Nephron progenitor cell (in vitro differentiated cells): ENCODE data around the gene EEFSEC.

Experiments used
- DNase-seq: peaks from one replicate; pipeline ENCODE4 v3.0.0; 2021
- H3K27ac Mint-ChIP-seq: 2 replicates; pipeline ENCODE4 v1.8.0; 2021; ENCODE audit warnings: mild to moderate bottlenecking, moderate library complexity, mixed read lengths
- H3K27me3 Mint-ChIP-seq: 2 replicates; pipeline ENCODE4 v1.8.0; 2021; ENCODE audit warnings: mild to moderate bottlenecking, low read depth, mixed read lengths; ENCODE audit not compliant: poor library complexity
- H3K36me3 Mint-ChIP-seq: 2 replicates; pipeline ENCODE4 v1.8.0; 2021; ENCODE audit warnings: low read depth, mixed read lengths
- H3K4me1 Mint-ChIP-seq: 2 replicates; pipeline ENCODE4 v1.8.0; 2021; ENCODE audit warnings: mixed read lengths
- H3K4me3 Mint-ChIP-seq: 2 replicates; pipeline ENCODE4 v1.8.0; 2021; ENCODE audit warnings: mild to moderate bottlenecking, moderate library complexity, mixed read lengths
- H3K9me3 Mint-ChIP-seq: 2 replicates; pipeline ENCODE4 v1.8.0; 2021; ENCODE audit warnings: mild to moderate bottlenecking, moderate library complexity, mixed read lengths
- TF ChIP-seq, protein P1 (sequence below): fragments of 200-600 bp; sonication (generic); IDR thresholded peaks from 2 replicates; pipeline ENCODE4 v1.5.0; 2021; ENCODE audit warnings: antibody characterized with exemption

Gene EEFSEC

GRCh38 chr3:128271536-128272332 lies 118.5 kb downstream of the EEFSEC start:
- TF ChIP-seq, protein P1, sequence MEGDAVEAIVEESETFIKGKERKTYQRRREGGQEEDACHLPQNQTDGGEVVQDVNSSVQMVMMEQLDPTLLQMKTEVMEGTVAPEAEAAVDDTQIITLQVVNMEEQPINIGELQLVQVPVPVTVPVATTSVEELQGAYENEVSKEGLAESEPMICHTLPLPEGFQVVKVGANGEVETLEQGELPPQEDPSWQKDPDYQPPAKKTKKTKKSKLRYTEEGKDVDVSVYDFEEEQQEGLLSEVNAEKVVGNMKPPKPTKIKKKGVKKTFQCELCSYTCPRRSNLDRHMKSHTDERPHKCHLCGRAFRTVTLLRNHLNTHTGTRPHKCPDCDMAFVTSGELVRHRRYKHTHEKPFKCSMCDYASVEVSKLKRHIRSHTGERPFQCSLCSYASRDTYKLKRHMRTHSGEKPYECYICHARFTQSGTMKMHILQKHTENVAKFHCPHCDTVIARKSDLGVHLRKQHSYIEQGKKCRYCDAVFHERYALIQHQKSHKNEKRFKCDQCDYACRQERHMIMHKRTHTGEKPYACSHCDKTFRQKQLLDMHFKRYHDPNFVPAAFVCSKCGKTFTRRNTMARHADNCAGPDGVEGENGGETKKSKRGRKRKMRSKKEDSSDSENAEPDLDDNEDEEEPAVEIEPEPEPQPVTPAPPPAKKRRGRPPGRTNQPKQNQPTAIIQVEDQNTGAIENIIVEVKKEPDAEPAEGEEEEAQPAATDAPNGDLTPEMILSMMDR, result no peak
- no peak for DNase-seq
- Mint-ChIP-seq H3K9me3 (no peaks in the 10 kb centered on the region), H3K27me3 (peaks cover 6% of the 10 kb centered on the region), H3K36me3 (no peaks in the 10 kb centered on the region), H3K4me1 (peaks cover 11% of the 10 kb centered on the region), H3K4me3 (no peak overlapping the region), H3K27ac (peak overlapping the region; percentile 15)

DNA sequence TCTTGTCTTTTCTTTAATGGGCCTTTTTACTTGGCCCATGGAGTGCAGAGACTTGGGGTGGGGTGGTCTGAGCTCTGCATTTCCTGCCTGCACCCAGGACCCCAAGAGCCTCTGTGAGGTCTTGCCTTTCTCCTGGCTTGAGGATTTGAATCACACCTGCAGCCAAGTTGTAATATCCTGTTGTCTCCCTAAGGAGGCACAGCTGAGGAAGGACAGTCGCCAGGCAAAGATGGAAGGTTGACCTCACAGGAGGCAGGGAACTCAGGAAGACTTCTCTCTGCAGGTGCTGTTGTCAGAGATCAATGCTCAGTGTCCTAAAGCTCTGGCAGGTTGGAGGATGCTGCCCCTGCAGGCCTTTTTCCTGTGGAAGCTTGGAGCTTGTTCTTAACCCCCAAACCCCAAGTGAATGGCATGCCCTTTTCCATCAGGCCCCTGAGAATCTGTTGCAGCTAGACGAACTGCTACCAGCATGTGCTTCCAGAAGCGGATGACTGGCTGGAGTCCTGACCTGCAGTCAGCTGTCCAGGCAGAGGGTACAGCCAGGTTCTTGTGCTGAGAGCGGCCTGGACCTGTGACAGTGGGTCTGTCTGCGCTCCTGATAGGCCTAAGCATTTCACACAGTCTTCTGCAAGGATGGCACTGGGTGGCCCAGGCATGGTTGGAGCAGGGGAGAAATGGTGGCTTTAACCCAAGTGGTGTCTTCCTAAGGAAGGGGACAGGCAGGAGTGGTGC lies 120.0 kb downstream of the EEFSEC start:
- no peak for DNase-seq
- H3K4me1 Mint-ChIP-seq, result peaks cover 24% of the 10 kb centered on the region

GRCh38 chr3:128273841-128274573 lies 120.7 kb downstream of the EEFSEC start:
- TF ChIP-seq, protein P1, result no peak
- peaks cover 32% of the 10 kb centered on the region for H3K4me1 Mint-ChIP-seq
- no peak overlapping the region for H3K27ac Mint-ChIP-seq
- no peak for DNase-seq
- H3K27me3 Mint-ChIP-seq, result peaks cover 9% of the 10 kb centered on the region
- H3K36me3 Mint-ChIP-seq, result no peaks in the 10 kb centered on the region
- H3K4me3 Mint-ChIP-seq, result no peak overlapping the region
- no peaks in the 10 kb centered on the region for H3K9me3 Mint-ChIP-seq

More for the DNA sequence above, 120.0 kb downstream of the EEFSEC start:
- H3K27ac Mint-ChIP-seq, result no peak overlapping the region
- peaks cover 9% of the 10 kb centered on the region for H3K27me3 Mint-ChIP-seq
- no peaks in the 10 kb centered on the region for H3K9me3 Mint-ChIP-seq
- TF ChIP-seq, protein P1, result no peak
- H3K36me3 Mint-ChIP-seq, result no peaks in the 10 kb centered on the region
- no peak overlapping the region for H3K4me3 Mint-ChIP-seq

GRCh38 chr3:128274837-128275236 lies 121.6 kb downstream of the EEFSEC start:
- Mint-ChIP-seq H3K36me3 (no peaks in the 10 kb centered on the region), H3K4me1 (peaks cover 40% of the 10 kb centered on the region), H3K9me3 (no peaks in the 10 kb centered on the region), H3K27ac (no peak overlapping the region), H3K4me3 (no peak overlapping the region), H3K27me3 (peaks cover 9% of the 10 kb centered on the region)
- TF ChIP-seq, protein P1, result no peak
- no peak for DNase-seq

GRCh38 chr3:128275316-128276145 lies 122.2 kb downstream of the EEFSEC start:
- Mint-ChIP-seq H3K4me3 (no peak overlapping the region), H3K27ac (no peak overlapping the region), H3K4me1 (peaks cover 44% of the 10 kb centered on the region), H3K36me3 (no peaks in the 10 kb centered on the region), H3K9me3 (no peaks in the 10 kb centered on the region), H3K27me3 (peaks cover 6% of the 10 kb centered on the region)
- no peak for DNase-seq
- TF ChIP-seq, protein P1, result no peak
